ENCODE data around the gene NKD1.
"Not testable (repeated sequence)": the region's sequence is repeated elsewhere in the genome, so short reads cannot be mapped to it uniquely, and the experiment has no call there.

The NKD1 gene, protein sequence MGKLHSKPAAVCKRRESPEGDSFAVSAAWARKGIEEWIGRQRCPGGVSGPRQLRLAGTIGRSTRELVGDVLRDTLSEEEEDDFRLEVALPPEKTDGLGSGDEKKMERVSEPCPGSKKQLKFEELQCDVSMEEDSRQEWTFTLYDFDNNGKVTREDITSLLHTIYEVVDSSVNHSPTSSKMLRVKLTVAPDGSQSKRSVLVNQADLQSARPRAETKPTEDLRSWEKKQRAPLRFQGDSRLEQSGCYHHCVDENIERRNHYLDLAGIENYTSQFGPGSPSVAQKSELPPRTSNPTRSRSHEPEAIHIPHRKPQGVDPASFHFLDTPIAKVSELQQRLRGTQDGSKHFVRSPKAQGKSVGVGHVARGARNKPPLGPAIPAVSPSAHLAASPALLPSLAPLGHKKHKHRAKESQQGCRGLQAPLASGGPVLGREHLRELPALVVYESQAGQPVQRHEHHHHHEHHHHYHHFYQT

DNA sequence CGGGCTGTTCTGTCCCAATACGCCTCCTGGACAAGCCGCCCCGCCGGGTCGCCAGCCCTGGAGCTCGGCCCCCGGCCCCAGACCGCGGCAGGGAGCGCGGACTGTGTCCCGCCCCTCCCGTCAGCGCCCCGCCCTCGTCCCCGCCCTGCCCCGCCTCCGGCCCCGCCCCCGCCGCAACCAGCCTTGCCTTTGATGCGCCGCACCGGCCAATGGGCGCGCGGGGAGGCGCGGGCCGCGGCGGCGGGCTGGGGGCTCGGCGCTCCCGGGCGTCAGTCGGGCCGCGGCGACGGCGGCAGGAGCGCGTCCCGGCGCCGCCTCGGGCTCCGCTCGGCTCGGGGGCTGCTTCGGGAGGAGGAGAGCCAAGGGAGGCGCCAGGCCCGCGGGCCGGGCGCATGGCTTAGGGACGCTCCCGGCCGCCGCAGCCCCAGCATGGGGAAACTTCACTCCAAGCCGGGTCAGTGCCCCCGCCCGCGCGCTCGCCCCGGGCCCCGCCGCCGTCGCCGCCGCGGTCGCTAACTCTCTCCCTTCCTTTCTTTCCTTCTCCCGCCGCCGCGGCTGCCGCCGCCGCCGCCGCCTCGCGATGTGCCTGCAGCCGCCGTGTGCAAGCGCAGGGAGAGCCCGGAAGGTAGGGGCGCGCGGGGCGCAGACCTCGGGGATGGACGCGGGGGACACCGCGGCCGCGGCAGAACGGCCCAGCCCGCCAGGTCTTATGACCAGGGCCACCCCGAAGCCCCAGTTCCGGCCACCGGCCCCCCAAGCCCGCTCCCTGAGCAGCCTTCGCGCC lies at the start of gene NKD1:
Gene NKD1, plus strand, starts transcription at position 272 of the 784 bp plus-strand sequence. Its CDS starts 158 bp downstream, at position 430.
- DNase-seq (ENCODE audit: low read depth), result peak; percentile 49

DNA sequence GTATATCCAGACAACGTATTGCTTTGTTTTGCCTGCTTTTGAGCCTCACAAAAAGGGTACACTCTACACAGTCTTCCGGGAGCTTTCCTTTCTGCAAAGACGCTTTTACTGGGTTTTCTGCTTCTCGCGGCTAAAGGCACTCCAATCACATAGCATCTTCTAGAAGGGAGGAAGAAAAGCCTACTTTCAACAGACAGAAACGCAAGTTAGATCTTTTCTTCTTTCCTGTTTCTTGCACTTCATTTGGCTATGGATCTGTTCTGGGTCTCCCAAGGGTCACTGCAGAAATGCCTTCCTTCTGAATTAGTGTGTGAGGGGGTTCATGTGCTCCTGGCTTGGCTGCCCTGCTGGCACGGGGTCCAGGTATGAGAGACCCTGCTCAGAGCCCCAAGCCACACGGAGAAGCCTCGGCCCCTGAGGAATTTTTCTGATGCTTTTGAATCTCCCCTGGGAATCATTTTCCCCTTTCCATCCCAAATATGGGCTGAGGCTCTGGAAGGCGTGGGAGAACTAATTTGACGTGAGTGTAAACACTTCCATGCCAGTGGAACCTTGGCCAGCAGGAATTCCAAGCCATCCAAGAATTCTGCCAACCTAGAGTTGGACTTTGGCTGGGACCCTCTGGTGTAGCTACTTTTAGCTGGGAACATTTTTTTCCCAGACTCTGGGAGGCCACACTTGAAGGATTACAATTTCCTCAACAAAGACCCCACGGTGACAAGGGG lies 49.6 kb upstream of the NKD1 start:
- DNase-seq (ENCODE audit: low read depth), result no peak

DNA sequence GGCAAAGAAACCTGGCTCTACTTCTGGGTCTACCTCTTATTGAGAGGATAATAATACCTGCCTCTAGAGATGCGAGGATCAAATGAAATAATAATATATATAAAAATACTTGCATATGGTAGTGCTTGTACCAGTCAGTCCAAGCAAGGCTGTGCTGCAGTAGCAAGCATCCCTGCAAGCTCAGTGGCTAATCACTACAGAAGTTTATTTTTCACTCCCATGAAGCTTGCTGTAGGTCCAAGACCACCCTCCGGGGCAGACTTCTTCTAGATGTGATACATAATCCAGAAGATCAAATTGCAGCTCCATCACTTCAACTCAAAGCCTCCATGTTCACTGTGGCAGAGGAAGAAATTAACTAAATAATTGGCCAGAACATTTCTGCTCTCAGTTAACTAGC lies 48.9 kb upstream of the NKD1 start:
- DNase-seq (ENCODE audit: low read depth), result no peak

DNA sequence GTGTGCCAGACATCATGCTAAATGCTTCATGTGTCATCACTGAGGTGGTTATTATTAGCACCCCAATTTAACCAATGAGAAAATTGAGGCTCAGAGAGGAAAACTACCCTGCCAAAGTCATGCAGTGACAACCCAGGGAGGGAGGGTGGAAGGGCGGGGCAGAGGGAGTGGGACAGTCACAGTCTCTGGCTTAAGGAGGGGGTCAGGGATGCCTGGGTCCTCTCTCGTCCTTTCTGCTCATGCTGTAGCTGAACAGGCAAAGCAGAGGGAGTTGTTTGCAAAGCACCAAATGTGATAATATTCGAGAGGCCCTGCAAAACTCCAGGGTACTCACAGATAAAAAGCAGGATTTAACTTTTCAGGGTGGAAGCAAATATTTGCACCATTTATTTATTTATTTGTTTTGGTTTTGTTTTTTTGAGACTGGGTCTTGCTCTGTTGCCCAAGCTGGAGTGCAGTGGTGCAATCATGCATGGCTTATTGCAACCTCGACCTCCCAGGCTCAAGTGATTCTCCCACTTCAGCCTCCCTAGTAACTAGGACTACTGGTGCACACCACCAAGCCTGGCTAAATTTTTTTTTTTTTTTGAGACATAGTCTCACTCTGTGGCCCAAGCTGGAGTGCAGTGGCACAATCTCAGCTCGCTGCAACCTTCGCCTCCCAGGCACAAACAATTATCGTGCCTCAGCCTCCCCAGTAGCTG lies 47.9 kb upstream of the NKD1 start:
- no peak for DNase-seq (ENCODE audit: low read depth)

DNA sequence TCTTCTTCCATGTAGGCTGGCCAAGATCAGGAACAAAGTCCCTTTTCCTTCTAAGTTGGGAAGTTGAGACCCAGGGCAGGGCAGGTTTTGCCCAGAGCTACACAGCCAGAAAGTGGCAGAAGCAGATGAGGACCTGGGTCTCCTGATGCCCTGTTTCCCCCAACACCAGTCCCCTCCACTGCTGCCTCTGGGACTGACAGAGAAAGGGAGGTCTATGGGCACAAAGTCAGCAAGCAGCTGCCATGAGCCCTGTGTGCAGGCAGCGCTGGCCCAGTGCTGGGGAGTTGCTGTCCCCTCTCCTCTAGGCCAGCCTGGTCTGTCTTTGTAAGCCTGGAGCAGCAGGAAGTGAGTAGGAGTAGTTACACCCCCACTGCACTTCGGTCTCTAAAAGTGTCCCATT lies 46.9 kb upstream of the NKD1 start:
- DNase-seq (ENCODE audit: low read depth), result no peak

DNA sequence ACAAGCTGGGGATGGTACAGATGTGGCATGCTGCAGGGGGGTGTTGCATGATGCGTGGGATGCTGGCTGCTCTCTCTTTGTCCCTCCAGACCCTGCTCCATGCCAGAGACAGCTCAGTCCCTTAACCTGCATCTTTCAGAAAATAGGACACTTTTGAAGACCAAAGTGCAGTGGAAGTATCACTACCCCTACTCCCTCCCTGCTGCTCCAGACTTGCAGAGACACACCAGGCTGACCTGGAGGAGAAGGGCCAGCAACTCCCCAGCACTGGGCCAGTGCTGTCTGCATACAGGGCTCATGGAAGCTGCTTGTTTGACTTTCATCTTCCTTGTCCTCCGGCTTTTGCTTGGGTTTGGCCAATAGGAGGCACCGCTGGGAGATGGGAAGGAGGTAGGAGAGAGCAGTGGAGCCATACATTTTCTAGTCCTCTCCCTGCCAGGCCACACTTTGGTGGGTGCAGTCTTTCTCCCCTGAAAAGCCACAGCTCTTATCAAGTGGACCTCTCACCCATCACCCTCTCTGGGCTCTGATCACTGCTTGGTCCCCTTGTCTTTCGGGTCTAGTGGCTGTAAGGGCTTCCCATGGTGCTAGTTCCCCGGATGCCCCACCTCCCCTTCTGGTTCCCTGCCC lies 46.1 kb upstream of the NKD1 start:
- DNase-seq (ENCODE audit: low read depth), result no peak

DNA sequence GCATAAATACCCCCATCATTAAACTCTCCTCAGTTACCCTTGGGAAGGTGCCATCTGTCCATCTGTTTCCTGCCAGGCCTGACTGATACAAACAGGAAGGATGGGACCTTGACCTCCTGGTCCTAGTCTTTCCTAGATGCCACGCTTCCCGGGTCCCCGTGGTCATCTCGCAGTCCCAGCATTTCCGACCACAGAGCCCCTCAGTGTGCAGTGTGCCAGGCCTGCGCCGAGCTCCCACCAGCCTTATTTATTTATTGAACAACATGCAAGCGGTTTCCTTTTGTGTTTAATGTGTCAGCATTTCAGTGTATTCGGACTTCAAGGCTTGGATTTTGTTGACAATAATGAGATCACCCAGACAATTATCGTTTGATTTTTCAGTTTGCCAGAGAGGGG lies 45.6 kb upstream of the NKD1 start:
- no peak for DNase-seq (ENCODE audit: low read depth)

DNA sequence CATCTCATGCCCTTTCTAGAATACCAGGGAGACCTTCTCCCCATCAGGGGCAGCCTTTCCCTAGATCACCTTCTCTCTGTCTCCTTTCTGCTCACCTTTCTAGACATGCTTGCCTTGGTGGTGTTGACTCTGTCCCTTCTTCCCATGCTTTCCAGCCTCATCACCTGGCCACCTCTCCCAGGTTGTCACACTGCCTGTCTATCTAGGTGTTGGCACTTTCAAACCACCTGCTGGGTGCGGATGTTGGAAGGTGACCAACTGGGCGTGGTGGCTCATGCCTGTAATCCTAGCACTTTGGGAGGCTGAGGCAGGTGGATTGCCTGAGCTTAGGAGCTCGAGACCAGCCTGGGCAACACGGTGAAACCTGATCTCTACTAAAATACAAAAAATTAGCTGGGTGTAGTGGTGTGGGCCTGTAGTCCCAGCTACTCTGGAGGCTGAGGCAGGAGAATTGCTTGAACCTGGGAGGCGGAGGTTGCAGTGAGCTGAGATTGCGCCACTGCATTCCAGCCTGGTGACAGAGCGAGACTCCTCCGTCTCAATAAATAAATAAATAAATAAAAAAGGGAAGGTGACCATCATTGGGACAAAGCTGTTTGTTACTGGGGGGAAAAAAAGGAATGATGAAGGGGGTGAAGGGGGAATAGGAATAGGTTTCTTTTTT lies 44.2 kb upstream of the NKD1 start:
- not testable (repeated sequence) for DNase-seq (ENCODE audit: low read depth)

DNA sequence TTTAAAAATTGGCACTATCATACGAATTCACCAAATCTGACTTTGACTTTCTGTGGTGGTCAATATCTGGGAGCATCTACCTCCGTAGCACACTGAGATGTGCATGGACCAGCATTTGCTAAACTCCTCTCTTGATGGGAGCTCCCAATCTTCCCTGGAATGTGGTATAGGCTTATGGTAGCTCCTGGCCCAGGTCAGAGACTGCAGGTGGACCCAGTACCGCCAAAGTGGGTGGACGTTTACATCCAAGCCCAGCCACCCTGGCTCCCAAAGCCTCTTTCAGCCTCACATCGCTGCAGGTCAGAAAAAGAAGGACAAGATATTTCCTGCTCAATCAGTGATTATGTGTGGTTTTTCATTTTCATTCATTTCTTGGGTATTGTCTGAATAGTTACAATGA lies 43.1 kb upstream of the NKD1 start:
- no peak for DNase-seq (ENCODE audit: low read depth)

DNA sequence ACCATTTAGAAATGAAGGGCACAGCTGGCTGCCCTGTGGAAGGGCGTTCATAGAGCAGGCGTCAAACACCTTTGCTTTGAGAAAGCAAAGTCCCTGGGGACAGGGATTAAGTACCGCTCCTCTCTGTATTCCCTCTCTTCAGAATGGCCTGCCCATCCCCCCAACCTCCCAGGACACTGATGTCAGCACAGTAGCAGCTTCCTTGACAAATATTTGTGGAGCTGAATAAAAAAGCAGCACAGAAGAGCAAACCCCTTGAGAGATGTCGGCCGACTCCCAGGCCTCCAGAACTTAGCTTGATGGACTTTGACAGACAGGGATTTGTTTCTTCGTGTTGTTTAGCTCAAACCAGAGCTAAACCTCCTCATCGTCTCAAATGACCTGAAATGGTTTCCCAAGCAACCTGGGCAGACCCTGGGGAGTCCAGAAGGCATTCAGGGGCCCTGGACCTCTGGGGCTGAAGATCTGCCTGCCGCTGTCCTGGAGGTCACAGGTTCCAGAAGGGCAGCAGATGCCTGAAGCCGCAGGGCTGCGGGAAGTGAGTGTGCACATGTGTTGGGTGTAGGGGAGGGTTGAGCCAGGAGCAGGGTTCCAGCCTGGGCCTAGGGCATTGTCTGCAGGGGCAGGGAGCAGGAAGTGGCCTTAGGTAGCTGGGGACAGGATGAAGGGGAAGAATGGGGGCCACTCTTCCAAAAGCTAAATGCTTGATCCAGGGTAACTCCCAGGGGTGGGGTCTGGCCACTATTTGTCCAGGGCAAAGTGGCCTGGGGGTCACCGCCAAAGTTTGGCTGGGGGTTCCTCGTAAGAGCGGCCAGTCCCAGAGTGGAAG lies 42.3 kb upstream of the NKD1 start:
- DNase-seq (ENCODE audit: low read depth), result no peak

DNA sequence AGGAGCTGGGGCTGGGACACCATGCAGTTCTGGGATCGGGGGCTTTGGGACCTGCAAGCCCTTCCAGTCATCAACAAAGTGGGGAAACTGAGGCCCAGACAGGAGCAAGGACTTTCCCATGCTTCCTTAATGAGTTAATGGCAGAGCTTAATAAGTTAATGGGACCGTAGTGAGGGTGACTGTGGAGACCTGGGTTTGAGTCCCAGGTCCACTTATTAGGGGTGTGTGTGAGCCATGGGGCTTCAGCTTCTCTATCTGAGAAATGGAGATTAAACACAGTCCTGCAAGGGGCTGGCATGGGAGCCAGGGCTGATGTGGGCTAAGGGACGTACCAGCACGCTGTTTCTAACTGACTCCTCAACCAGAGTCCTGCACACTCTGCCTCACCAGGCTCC lies 41.7 kb upstream of the NKD1 start:
- no peak for DNase-seq (ENCODE audit: low read depth)

DNA sequence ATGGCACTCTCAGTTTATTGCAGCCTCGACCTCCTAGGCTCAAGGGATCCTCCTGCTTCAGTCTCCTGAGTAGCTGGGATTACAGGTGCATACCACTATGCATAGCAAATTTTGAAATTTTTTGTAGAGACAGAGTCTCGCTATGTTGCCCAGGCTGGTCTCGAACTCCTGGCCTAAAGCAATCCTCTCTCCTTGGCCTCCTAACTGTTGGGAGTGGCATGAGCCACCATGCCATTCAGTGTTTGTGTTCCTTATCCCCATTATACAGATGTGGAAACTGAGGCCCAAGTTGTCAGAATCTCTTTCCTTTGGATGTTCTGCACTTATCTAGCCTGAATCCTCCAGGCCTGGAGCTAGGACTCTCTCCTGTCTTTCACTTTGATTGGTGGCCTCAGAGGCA lies 40.8 kb upstream of the NKD1 start:
- no peak for DNase-seq (ENCODE audit: low read depth)

DNA sequence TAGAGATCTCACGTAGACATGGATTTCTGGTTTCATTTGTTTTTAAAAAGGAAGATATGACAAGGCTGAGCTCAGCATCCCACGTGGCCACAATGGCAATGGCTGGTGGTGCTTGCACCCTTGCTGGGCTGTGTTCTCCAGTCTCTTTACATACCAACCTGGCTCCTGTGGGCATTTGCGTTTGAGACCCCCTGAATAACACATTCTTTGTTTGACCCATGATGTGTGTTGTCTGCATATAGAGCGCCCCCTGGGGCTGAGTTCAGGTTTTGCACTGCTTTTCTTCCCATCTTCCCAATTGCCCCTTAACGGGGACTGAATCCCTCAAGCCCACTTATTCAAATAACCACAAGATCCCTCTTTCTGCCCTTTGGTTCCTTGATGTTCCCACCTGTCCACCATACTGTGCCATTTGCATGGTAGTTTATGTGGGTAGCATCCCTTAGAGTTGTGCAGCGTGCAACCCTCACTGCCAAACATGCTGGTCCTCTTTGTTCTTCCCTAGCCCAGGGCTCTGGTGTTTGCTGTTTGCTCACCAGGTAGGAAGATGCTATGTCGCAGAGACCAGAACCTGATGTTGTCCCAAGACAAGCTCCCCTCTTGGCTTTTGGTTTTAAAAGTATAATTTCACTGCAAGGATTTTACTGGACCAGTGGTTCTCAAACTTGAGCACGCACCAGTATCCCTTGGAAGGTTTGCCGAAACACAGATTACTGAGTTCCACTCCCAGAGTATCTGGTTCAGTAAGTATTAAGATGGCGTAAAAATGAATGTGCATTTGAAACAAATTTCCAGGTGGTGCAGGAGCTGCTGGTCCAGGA lies 38.5 kb upstream of the NKD1 start:
- DNase-seq (ENCODE audit: low read depth), result peak; percentile 9

DNA sequence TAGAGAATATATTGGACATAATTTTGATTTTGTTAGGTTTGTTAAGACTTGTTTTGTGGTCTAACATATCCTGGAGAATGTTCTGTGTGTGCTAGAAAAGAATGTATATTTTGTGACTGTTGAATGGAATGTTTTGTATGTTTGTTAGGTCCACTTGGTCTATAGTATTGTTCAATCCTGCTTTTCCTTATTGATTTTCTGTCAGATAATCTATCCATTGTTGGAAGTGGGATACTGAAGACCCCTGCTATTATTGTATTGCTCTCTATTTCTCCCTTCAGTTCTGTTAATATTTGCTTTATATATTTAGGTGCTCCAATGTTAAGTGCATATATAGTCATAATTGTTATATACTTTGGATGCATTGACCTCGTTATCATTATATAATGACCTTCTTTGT lies 33.0 kb upstream of the NKD1 start:
- DNase-seq (ENCODE audit: low read depth), result no peak

DNA sequence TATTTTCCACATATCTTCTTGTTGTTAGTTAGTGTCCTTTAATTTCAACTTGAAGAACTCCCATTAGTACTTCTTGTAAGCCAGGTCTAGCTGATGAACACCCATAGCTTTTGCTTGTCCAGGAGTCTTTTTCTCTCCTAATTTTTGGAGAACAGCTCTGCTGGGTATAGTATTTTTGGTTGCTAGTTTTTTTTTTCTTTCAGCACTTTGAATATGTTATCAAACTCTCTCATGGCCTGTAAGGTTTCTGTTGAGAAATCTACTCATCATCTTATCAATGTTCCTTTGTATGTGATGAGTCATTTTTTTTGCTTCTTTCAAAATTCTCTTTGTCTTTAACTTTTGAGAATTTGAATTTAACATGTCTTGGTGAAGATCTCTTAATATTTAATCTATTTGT lies 31.8 kb upstream of the NKD1 start:
- DNase-seq (ENCODE audit: low read depth), result no peak

DNA sequence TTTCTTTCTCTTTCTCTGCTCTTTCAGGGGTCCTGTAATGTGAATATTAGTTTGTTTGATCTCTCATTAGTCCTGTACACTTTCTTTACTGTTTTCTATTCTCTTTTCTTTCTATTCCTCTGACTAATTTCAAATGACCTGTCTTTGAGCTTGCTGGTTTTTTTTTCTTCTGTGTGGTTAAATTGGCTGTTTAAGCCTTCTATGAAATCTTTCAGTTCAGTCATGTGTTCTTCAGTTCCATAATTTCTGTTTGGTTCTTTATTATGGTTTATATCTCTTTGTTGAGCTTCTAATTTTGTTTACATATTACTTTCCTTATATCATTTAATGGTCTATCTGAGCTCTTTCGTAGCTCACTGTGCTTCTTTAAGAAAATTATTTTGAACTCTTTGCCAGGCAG lies 31.3 kb upstream of the NKD1 start:
- no peak for DNase-seq (ENCODE audit: low read depth)

DNA sequence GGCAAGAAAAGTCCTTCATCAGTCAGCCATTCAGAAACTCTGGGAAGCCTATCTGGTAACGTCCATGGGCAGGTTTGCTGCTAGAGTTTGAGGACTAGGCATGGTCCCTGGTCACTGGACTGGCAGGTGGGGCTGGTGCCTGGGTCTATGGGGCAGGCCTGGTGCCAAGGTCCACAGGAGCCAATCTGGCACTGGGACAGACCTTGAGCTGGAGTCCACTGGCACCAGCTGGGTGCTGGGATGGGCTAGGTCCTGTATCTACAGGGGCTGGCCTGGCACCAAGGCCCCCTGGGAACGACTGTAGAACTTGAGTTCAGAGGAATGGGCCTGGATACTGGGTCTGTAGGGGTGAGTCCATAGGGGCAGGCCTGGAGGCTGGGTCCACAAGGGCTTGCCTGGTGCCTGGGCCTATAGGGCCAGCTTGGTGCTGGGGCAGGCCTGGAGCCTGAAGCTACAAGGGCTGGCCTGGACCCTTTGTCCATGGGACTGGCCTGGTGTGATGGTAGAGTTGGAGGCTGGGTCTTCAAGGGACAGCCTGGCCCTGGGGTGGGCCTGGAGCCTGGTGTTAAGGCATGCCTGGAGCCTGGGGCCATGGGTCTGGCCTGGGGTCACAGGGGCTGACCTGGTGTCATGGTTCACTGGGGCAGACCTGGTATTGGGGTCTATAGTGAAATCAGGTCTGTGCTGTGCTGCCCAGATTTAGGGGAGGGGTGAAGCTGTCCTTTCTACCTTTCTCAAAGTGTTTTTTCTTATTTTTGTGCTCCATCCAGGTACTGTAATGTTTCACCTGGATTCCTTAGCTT lies 30.5 kb upstream of the NKD1 start:
- DNase-seq (ENCODE audit: low read depth), result no peak

DNA sequence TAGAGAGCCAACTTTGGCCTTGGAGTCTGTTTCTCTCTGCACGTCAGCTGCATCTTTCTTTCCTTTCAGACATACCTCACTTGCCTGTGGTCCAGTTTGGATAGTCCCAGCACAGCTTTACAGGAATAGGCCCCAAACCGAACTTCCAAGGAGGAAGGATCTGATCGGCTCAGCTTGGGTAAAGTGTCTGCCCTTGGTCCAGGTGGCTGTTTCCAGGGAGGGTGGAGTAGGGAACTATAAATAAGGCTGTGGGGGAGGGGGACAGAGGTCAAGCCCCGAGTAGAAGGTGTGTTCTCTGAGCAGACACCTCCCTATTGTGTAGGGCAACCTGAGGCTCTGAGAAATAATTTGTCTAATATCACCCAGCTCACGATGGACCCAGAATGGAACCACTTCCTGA lies 29.2 kb upstream of the NKD1 start:
- DNase-seq (ENCODE audit: low read depth), result no peak
